ENCODE data around the gene TMEM219. TPM values are rescaled to one million over a fixed set of nuclear protein-coding genes. Genes with fewer than 3 reads are reported as not detected.

The TMEM219 gene
- total RNA-seq, 1 donor from 2014 or later = 72.2 TPM

GRCh38 chr16:29978564-29979270, 16.8 kb downstream of the TMEM219 start:
- DNase-seq (ENCODE audit: low read depth in 2 of 2) = no peak

- no peak for DNase-seq (ENCODE audit: low read depth in 2 of 2)
Measured at GRCh38 chr16:29982560-29983419, 20.9 kb downstream of the TMEM219 start.

- no peak for DNase-seq (ENCODE audit: low read depth in 2 of 2)
Measured at GRCh38 chr16:29983420-29984136, 21.7 kb downstream of the TMEM219 start.

GRCh38 chr16:29984137-29984763, 22.4 kb downstream of the TMEM219 start:
- no peak for DNase-seq (ENCODE audit: low read depth in 2 of 2)

GRCh38 chr16:29984764-29985147, 22.9 kb downstream of the TMEM219 start:
- DNase-seq (ENCODE audit: low read depth in 2 of 2) = no peak

GRCh38 chr16:29985271-29985811, 23.5 kb downstream of the TMEM219 start:
- DNase-seq (ENCODE audit: low read depth in 2 of 2) = no peak

GRCh38 chr16:29986231-29986630, 24.4 kb downstream of the TMEM219 start:
- no peak for DNase-seq (ENCODE audit: low read depth in 2 of 2)

GRCh38 chr16:29986931-29987330, 25.1 kb downstream of the TMEM219 start:
- no peak for DNase-seq (ENCODE audit: low read depth in 2 of 2)

GRCh38 chr16:29987371-29988085, 25.6 kb downstream of the TMEM219 start:
- DNase-seq (ENCODE audit: low read depth in 2 of 2) = no peak

GRCh38 chr16:29988346-29989075, 26.6 kb downstream of the TMEM219 start:
- no peak for DNase-seq (ENCODE audit: low read depth in 2 of 2)

GRCh38 chr16:29989111-29989858, 27.4 kb downstream of the TMEM219 start:
- no peak for DNase-seq (ENCODE audit: low read depth in 2 of 2)

- no peak for DNase-seq (ENCODE audit: low read depth in 2 of 2)
Measured at GRCh38 chr16:29990034-29990433, 28.2 kb downstream of the TMEM219 start.

GRCh38 chr16:29990883-29991570, 29.1 kb downstream of the TMEM219 start:
- no peak for DNase-seq (ENCODE audit: low read depth in 2 of 2)

GRCh38 chr16:29991571-29991904, 29.7 kb downstream of the TMEM219 start:
- no peak for DNase-seq (ENCODE audit: low read depth in 2 of 2)

GRCh38 chr16:29992344-29992967, 30.6 kb downstream of the TMEM219 start:
- DNase-seq (ENCODE audit: low read depth in 2 of 2) = peak in 1 of 2 donors; percentile 32

GRCh38 chr16:29993191-29993902, 31.5 kb downstream of the TMEM219 start:
- no peak for DNase-seq (ENCODE audit: low read depth in 2 of 2)

- no peak for DNase-seq (ENCODE audit: low read depth in 2 of 2)
Measured at GRCh38 chr16:29993903-29994599, 32.2 kb downstream of the TMEM219 start.
